HUES6 (cell line): ENCODE results near the gene NCKAP5.

Experiments used
- H3K27ac ChIP-seq: 2 replicates; pipeline ENCODE4 v1.7.0; 2013; ENCODE audit warnings: low read depth, mild to moderate bottlenecking, low read length, inconsistent platforms
- H3K27me3 ChIP-seq: 2 replicates; pipeline ENCODE4 v1.6.1; 2013; ENCODE audit warnings: low read length; ENCODE audit not compliant: control insufficient read depth, insufficient read depth
- H3K36me3 ChIP-seq: 2 replicates; pipeline ENCODE4 v1.6.1; 2013; ENCODE audit warnings: low read length; ENCODE audit not compliant: control insufficient read depth, insufficient read depth
- H3K4me1 ChIP-seq: 2 replicates; pipeline ENCODE4 v1.6.1; 2013; ENCODE audit warnings: low read length; ENCODE audit not compliant: control insufficient read depth, insufficient read depth
- H3K4me3 ChIP-seq: 2 replicates; pipeline ENCODE4 v1.5.1; 2013; ENCODE audit warnings: low read depth, low read length
- H3K9ac ChIP-seq: one replicate; pipeline ENCODE4 v1.6.1; 2013; ENCODE audit warnings: mild to moderate bottlenecking, low read length
- H3K9me3 ChIP-seq: 2 replicates; pipeline ENCODE4 v1.6.1; 2013; ENCODE audit warnings: low read depth, low read length; ENCODE audit not compliant: control insufficient read depth, insufficient read depth

NCKAP5 gene

GRCh38 chr2:132875193-132875592, 693.1 kb downstream of the NCKAP5 start:
- Histone ChIP-seq H3K27me3 (no peaks in the 10 kb centered on the region), H3K36me3 (no peaks in the 10 kb centered on the region), H3K4me3 (no peak overlapping the region), H3K27ac (no peak overlapping the region), H3K4me1 (peaks cover 15% of the 10 kb centered on the region), H3K9ac (no peak overlapping the region), H3K9me3 (no peaks in the 10 kb centered on the region)

- no peaks in the 10 kb centered on the region for H3K36me3 ChIP-seq
- H3K4me1 ChIP-seq = peaks cover 15% of the 10 kb centered on the region
- H3K27ac ChIP-seq = no peak overlapping the region
- H3K9ac ChIP-seq = no peak overlapping the region
- no peaks in the 10 kb centered on the region for H3K9me3 ChIP-seq
- H3K4me3 ChIP-seq = no peak overlapping the region
- no peaks in the 10 kb centered on the region for H3K27me3 ChIP-seq
Measured at GRCh38 chr2:132873738-132874137, 694.5 kb downstream of the NCKAP5 start.

GRCh38 chr2:132871831-132872230, 696.4 kb downstream of the NCKAP5 start:
- H3K9ac ChIP-seq = no peak overlapping the region
- H3K9me3 ChIP-seq = no peaks in the 10 kb centered on the region
- H3K4me3 ChIP-seq = no peak overlapping the region
- peaks cover 15% of the 10 kb centered on the region for H3K4me1 ChIP-seq
- no peak overlapping the region for H3K27ac ChIP-seq
- H3K36me3 ChIP-seq = no peaks in the 10 kb centered on the region
- no peaks in the 10 kb centered on the region for H3K27me3 ChIP-seq

- Histone ChIP-seq H3K27ac (no peak overlapping the region), H3K4me1 (no peaks in the 10 kb centered on the region), H3K27me3 (no peaks in the 10 kb centered on the region), H3K9me3 (no peaks in the 10 kb centered on the region), H3K4me3 (no peak overlapping the region), H3K9ac (no peak overlapping the region), H3K36me3 (no peaks in the 10 kb centered on the region)
Measured at GRCh38 chr2:132863961-132864360, 704.3 kb downstream of the NCKAP5 start.

- Histone ChIP-seq H3K9me3 (no peaks in the 10 kb centered on the region), H3K36me3 (no peaks in the 10 kb centered on the region), H3K27ac (no peak overlapping the region), H3K9ac (no peak overlapping the region), H3K27me3 (no peaks in the 10 kb centered on the region), H3K4me3 (no peak overlapping the region), H3K4me1 (no peaks in the 10 kb centered on the region)
Measured at GRCh38 chr2:132860220-132860619, 708.0 kb downstream of the NCKAP5 start.

- Histone ChIP-seq H3K9ac (no peak overlapping the region), H3K27me3 (no peaks in the 10 kb centered on the region), H3K4me3 (no peak overlapping the region), H3K36me3 (no peaks in the 10 kb centered on the region), H3K4me1 (no peaks in the 10 kb centered on the region), H3K9me3 (no peaks in the 10 kb centered on the region), H3K27ac (no peak overlapping the region)
Measured at GRCh38 chr2:132859590-132859989, 708.7 kb downstream of the NCKAP5 start.

- Histone ChIP-seq H3K9ac (no peak overlapping the region), H3K36me3 (no peaks in the 10 kb centered on the region), H3K27me3 (no peaks in the 10 kb centered on the region), H3K9me3 (no peaks in the 10 kb centered on the region), H3K4me1 (no peaks in the 10 kb centered on the region), H3K4me3 (no peak overlapping the region), H3K27ac (no peak overlapping the region)
Measured at GRCh38 chr2:132857319-132857718, 710.9 kb downstream of the NCKAP5 start.

- Histone ChIP-seq H3K4me1 (no peaks in the 10 kb centered on the region), H3K27ac (no peak overlapping the region), H3K4me3 (no peak overlapping the region), H3K27me3 (no peaks in the 10 kb centered on the region), H3K36me3 (no peaks in the 10 kb centered on the region), H3K9ac (no peak overlapping the region), H3K9me3 (no peaks in the 10 kb centered on the region)
Measured at GRCh38 chr2:132850688-132851087, 717.6 kb downstream of the NCKAP5 start.

- Histone ChIP-seq H3K27ac (no peak overlapping the region), H3K4me1 (no peaks in the 10 kb centered on the region), H3K4me3 (no peak overlapping the region), H3K9ac (no peak overlapping the region), H3K36me3 (no peaks in the 10 kb centered on the region), H3K27me3 (no peaks in the 10 kb centered on the region), H3K9me3 (no peaks in the 10 kb centered on the region)
Measured at GRCh38 chr2:132849118-132849517, 719.1 kb downstream of the NCKAP5 start.

GRCh38 chr2:132845339-132845738, 722.9 kb downstream of the NCKAP5 start:
- Histone ChIP-seq H3K27ac (no peak overlapping the region), H3K27me3 (no peaks in the 10 kb centered on the region), H3K4me3 (no peak overlapping the region), H3K36me3 (no peaks in the 10 kb centered on the region), H3K4me1 (no peaks in the 10 kb centered on the region), H3K9me3 (no peaks in the 10 kb centered on the region), H3K9ac (no peak overlapping the region)

- Histone ChIP-seq H3K27ac (no peak overlapping the region), H3K27me3 (no peaks in the 10 kb centered on the region), H3K9me3 (no peaks in the 10 kb centered on the region), H3K9ac (no peak overlapping the region), H3K4me3 (no peak overlapping the region), H3K4me1 (no peaks in the 10 kb centered on the region), H3K36me3 (no peaks in the 10 kb centered on the region)
Measured at GRCh38 chr2:132844585-132844984, 723.7 kb downstream of the NCKAP5 start.

GRCh38 chr2:132837769-132838168, 730.5 kb downstream of the NCKAP5 start:
- Histone ChIP-seq H3K27ac (no peak overlapping the region), H3K4me3 (no peak overlapping the region), H3K36me3 (no peaks in the 10 kb centered on the region), H3K9ac (no peak overlapping the region), H3K27me3 (no peaks in the 10 kb centered on the region), H3K9me3 (peaks cover 4% of the 10 kb centered on the region; the same call in 1 of the 2 replicates), H3K4me1 (peaks cover 4% of the 10 kb centered on the region; the same call in 1 of the 2 replicates)
